NT2/D1 (cell line): ENCODE measurements around the gene HSD17B14.

Experiments used
- SUZ12 ChIP-seq: IDR thresholded peaks from 2 replicates; pipeline ENCODE4 v1.6.1; 2011; ENCODE audit not compliant: insufficient read length, insufficient read depth; ENCODE audit errors: extremely low read depth
- YY1 ChIP-seq: IDR thresholded peaks from 2 replicates; pipeline ENCODE4 v1.6.1; 2011; ENCODE audit not compliant: insufficient read length, insufficient read depth
- ZNF274 ChIP-seq: IDR thresholded peaks from 2 replicates; pipeline ENCODE4 v1.6.1; 2011; ENCODE audit warnings: mild to moderate bottlenecking, low read depth, low read length

- TF ChIP-seq YY1 (no peak), ZNF274 (no peak), SUZ12 (no peak)
Measured at GRCh38 chr19:48819366-48819816, 16.9 kb downstream of the HSD17B14 start.
